Subcutaneous adipose tissue (tissue), 4 donors: ENCODE data around the gene AIFM2. TPM values are rescaled to one million over a fixed set of nuclear protein-coding genes. Genes with fewer than 3 reads are reported as not detected.

Experiments used
- total RNA-seq, 4 donors: library from RNA; depleted of rRNA; stranded (reverse); fragments of >200 nt; gene quantifications; one replicate each; pipeline ENCODE4 v1.1.0, GENCODE V29; 2016
- TF ChIP-seq, protein P1 (sequence below): fragments of 450-650 bp; IDR thresholded peaks from one replicate; pipeline ENCODE4 v1.5.1; 2016; ENCODE audit warnings: low read depth, mild to moderate bottlenecking, control low read depth, antibody characterized with exemption, moderate library complexity

AIFM2 gene
- total RNA-seq, 4 donors from 2014 or later, result 46.2 to 97.2 (median 50.1) TPM

DNA sequence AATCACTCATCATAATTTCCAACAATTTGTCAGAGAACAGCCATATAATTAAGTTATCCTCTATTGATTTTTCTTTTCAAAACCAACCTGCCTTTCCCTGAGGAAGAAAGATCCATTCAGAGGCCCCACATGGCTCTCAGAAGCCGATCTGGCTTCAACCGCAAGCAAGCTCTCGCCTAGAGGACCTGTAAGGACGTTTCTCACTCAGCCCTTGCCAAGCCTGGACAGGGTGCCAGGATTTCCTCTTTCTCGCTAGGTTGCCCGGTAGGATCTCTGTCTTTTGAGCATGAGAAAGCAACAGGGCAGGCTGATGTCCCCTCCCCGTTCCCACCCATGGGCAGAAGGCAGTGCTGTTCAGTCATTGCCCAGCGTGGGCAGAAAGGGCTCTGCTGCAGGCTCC, 13.0 kb downstream of the AIFM2 start:
- TF ChIP-seq, protein P1, sequence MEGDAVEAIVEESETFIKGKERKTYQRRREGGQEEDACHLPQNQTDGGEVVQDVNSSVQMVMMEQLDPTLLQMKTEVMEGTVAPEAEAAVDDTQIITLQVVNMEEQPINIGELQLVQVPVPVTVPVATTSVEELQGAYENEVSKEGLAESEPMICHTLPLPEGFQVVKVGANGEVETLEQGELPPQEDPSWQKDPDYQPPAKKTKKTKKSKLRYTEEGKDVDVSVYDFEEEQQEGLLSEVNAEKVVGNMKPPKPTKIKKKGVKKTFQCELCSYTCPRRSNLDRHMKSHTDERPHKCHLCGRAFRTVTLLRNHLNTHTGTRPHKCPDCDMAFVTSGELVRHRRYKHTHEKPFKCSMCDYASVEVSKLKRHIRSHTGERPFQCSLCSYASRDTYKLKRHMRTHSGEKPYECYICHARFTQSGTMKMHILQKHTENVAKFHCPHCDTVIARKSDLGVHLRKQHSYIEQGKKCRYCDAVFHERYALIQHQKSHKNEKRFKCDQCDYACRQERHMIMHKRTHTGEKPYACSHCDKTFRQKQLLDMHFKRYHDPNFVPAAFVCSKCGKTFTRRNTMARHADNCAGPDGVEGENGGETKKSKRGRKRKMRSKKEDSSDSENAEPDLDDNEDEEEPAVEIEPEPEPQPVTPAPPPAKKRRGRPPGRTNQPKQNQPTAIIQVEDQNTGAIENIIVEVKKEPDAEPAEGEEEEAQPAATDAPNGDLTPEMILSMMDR, result no peak

- TF ChIP-seq, protein P1, result no peak
Measured at GRCh38 chr10:70119197-70119596, 13.4 kb downstream of the AIFM2 start.

DNA sequence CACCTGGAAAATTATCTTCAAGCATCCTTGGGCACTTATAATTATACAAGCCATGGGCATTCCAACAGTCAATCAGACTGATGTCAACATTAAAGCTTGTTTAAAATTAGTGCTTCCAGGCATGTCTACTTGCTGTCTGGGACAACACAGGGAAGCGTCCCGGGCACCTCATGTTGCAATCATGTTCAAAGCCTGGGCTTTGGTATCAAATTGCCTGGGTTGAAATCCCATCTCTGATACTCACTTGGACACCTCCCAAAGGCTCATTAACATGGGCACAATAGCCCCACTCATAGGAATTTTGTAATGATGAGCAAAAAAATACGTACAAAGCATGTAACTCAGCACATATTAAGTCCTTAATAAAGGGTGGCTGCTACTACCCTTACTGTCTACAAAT, 14.4 kb downstream of the AIFM2 start:
- TF ChIP-seq, protein P1, result no peak

GRCh38 chr10:70117646-70118045, 15.0 kb downstream of the AIFM2 start:
- TF ChIP-seq, protein P1, result no peak

DNA sequence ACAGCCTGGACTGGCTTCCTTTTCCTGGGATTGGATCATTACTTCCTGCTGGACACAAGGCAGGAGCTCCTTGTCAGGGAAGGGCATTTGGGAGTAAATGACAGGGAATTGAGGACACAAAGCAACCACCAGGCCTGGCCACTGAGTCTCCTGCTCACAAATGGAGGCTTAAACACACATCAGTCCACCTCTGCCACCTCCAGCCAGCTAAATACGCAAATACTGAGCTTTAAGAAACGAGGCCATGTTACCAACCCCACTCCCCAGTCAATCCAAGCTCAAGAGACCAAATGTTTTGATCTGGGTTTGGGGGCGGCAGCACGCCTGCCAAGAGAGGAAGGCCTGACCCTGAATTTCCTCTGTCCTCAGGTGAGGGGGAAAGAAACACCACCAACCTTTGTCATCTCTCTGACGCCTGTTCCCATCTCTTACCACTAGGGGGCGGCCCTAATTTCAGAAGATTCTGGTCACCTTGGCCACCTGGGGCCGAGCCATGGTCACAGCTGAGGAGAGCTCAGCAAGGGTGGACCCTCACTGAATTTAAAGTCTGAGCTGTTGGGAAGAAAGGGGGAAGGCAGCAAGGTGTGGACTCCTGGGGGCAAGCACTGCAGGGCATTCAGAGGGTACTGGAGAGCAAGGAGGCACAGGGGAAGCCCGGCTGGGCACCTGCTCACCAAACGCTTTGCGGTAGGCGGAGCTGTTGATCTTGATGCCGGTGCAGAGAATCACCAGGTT, 16.5 kb downstream of the AIFM2 start:
- TF ChIP-seq, protein P1, result no peak

DNA sequence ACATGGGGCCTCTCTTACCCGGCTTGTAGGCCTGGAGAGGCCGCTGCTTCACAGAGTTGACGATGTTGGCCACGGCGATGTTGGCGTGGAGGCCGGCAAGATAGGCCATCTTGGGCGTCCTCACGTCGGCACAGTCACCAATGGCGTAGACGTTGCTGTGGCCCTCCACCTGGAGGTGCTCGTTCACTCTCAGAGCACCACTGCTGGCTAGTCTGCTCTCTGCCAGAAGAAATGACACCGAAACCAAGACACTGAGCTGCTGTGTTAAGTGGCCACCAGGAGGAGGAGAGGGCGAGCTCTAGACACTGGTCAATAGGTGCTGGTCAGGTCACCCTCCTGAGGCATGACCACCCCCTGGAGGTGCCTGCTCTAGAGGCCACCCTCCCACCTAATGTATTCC, 17.7 kb downstream of the AIFM2 start:
- TF ChIP-seq, protein P1, result no peak

DNA sequence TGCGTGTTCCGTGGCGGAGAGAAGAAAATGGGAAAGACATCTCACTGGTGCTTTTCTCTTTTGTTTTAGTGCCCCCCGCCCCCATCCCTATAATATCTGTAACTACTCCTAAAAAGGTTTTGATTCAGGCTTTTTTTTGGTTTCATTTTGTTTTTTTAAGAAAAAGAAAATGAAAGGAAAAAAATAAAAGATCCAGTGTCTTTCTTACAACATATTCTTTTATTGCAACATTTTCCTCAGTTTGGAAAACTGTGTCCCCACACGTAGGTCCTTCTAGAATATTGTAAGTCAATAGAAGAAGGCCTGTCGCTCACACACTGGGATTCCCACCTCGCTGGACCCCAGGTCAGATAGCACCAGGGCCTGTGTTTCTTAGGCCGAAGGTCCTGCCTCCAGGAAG, 20.6 kb downstream of the AIFM2 start:
- TF ChIP-seq, protein P1, result no peak
